GM23248 (cell line): ENCODE measurements around the gene ZNF574. TPM values are rescaled to one million over a fixed set of nuclear protein-coding genes. Genes with fewer than 3 reads are reported as not detected.

Experiments
- DNase-seq: peaks from one replicate; pipeline ENCODE4 v3.0.0-alpha.2; 2015
- H2AFZ ChIP-seq: fragments of 200-600 bp; sonication (generic); 2 replicates; pipeline ENCODE4 v1.6.1; 2016; ENCODE audit warnings: antibody characterized with exemption
- H3F3A ChIP-seq: fragments of 200-600 bp; sonication (generic); 2 replicates; pipeline ENCODE4 v1.6.1; 2016; ENCODE audit warnings: mild to moderate bottlenecking, antibody characterized with exemption, mixed run types; ENCODE audit not compliant: insufficient read depth
- H3K27ac ChIP-seq: fragments of 200-600 bp; sonication (generic); 2 replicates; pipeline ENCODE4 v1.5.1; 2016; ENCODE audit warnings: mild to moderate bottlenecking
- H3K27me3 ChIP-seq: fragments of 200-600 bp; sonication (generic); replicated peaks from 2 replicates; pipeline ENCODE4 v1.6.1; 2016; ENCODE audit warnings: mild to moderate bottlenecking; ENCODE audit not compliant: insufficient read depth
- H3K36me3 ChIP-seq: fragments of 200-600 bp; sonication (generic); 2 replicates; pipeline ENCODE4 v1.6.1; 2016; ENCODE audit warnings: low read depth, mild to moderate bottlenecking
- H3K4me1 ChIP-seq: fragments of 200-600 bp; sonication (generic); 2 replicates; pipeline ENCODE4 v1.6.1; 2016; ENCODE audit warnings: mild to moderate bottlenecking; ENCODE audit not compliant: insufficient read depth
- H3K4me2 ChIP-seq: fragments of 200-600 bp; sonication (generic); one replicate; pipeline ENCODE4 v1.6.1; 2016; ENCODE audit warnings: mild to moderate bottlenecking; ENCODE audit not compliant: unreplicated experiment
- H3K4me3 ChIP-seq: fragments of 200-600 bp; sonication (generic); 2 replicates; pipeline ENCODE4 v1.5.1; 2016; ENCODE audit warnings: mild to moderate bottlenecking
- H3K79me2 ChIP-seq: fragments of 200-600 bp; sonication (generic); 2 replicates; pipeline ENCODE4 v1.6.1; 2016; ENCODE audit warnings: mild to moderate bottlenecking; ENCODE audit not compliant: insufficient read depth
- H3K9ac ChIP-seq: fragments of 200-600 bp; sonication (generic); 2 replicates; pipeline ENCODE4 v1.6.1; 2016; ENCODE audit warnings: mild to moderate bottlenecking
- H3K9me2 ChIP-seq: fragments of 200-600 bp; sonication (generic); 2 replicates; pipeline ENCODE4 v1.6.1; 2016; ENCODE audit warnings: mixed run types, mild to moderate bottlenecking, moderate library complexity; ENCODE audit not compliant: insufficient read depth
- H3K9me3 ChIP-seq: fragments of 200-600 bp; sonication (generic); one replicate; pipeline ENCODE4 v1.6.1; 2017; ENCODE audit warnings: low read depth
- H4K20me1 ChIP-seq: fragments of 200-600 bp; sonication (generic); 2 replicates; pipeline ENCODE4 v1.6.0; 2016; ENCODE audit not compliant: insufficient read depth
- EZH2 ChIP-seq: fragments of 200-600 bp; sonication (generic); IDR thresholded peaks from 2 replicates; pipeline ENCODE4 v1.6.1; 2018; ENCODE audit warnings: antibody characterized with exemption, mild to moderate bottlenecking; ENCODE audit not compliant: insufficient read depth, poor library complexity, severe bottlenecking
- EZH2phosphoT487 ChIP-seq: fragments of 200-600 bp; sonication (generic); IDR thresholded peaks from 2 replicates; pipeline ENCODE4 v1.6.1; 2018; ENCODE audit warnings: antibody characterized with exemption, moderate library complexity, mild to moderate bottlenecking, low read depth; ENCODE audit not compliant: insufficient read depth
- WGBS, 2 experiments: methylation state at CpG; one replicate each; pipeline ENCODE4 v1.1.6; 2015 to 2017; ENCODE audit warnings: low lambda C conversion rate in 2 of 2, low coverage in 1 of 2; ENCODE audit errors: missing lambda C conversion rate in 2 of 2; 5-methylcytosine and 5-hydroxymethylcytosine counted together
- in situ Hi-C: fragments of 300-500 bp; cut with MboI; formaldehyde crosslinking; loops from 2 replicates; pipeline ENCODE4 v1.15.0; 2020
- polyA plus RNA-seq: library from polyadenylated mRNA; unstranded; fragments of >200 nt; fragmentation: Nextera tagmentation; extraction: Ambion mirVana; gene quantifications from 2 replicates; pipeline ENCODE4 v1.2.1, GENCODE V29; 2016
- total RNA-seq: library from RNA; depleted of rRNA; stranded (reverse); fragments of >200 nt; shearing (Covaris generic); gene quantifications from 2 replicates; pipeline ENCODE4 v1.2.3, GENCODE V29; 2014

Gene ZNF574
- total and polyA plus RNA-seq, 2 experiments from 2014 or later: 14.8 to 19.5 TPM

GRCh38 chr19:42052241-42052863, 23.6 kb upstream of the ZNF574 start:
- DNase-seq: no peak
- in situ Hi-C loops: no loop called here
- Histone ChIP-seq H3F3A (no peaks in the 10 kb centered on the region), H3K4me2 (no peak overlapping the region), H3K4me1 (no peaks in the 10 kb centered on the region), H3K9me2 (no peaks in the 10 kb centered on the region), H4K20me1 (no peaks in the 10 kb centered on the region), H3K9me3 (no peaks in the 10 kb centered on the region), H2AFZ (no peak overlapping the region), H3K9ac (no peak overlapping the region), H3K27ac (no peak overlapping the region), H3K27me3 (peaks cover 3% of the 10 kb centered on the region; the same call in 1 of the 2 replicates), H3K79me2 (no peaks in the 10 kb centered on the region), H3K4me3 (no peak overlapping the region), H3K36me3 (no peaks in the 10 kb centered on the region)
- 59 to 64% methylated on average over 10 of the region's 10 CpGs for WGBS, 2 experiments
- TF ChIP-seq EZH2phosphoT487 (no peak), EZH2 (no peak)

GRCh38 chr19:42053037-42053935, 22.7 kb upstream of the ZNF574 start:
- Histone ChIP-seq H2AFZ (no peak overlapping the region), H4K20me1 (no peaks in the 10 kb centered on the region), H3K9me2 (no peaks in the 10 kb centered on the region), H3F3A (no peaks in the 10 kb centered on the region), H3K27ac (no peak overlapping the region), H3K79me2 (no peaks in the 10 kb centered on the region), H3K4me3 (no peak overlapping the region), H3K4me1 (no peaks in the 10 kb centered on the region), H3K4me2 (no peak overlapping the region), H3K36me3 (no peaks in the 10 kb centered on the region), H3K9me3 (no peaks in the 10 kb centered on the region), H3K27me3 (peaks cover 3% of the 10 kb centered on the region; the same call in 1 of the 2 replicates), H3K9ac (no peak overlapping the region)
- 72 to 81% methylated on average over 13 to 17 of the region's 17 CpGs for WGBS, 2 experiments
- TF ChIP-seq EZH2: no peak
- no peak for TF ChIP-seq EZH2phosphoT487
- no peak for DNase-seq
- in situ Hi-C loops: no loop called here

DNA sequence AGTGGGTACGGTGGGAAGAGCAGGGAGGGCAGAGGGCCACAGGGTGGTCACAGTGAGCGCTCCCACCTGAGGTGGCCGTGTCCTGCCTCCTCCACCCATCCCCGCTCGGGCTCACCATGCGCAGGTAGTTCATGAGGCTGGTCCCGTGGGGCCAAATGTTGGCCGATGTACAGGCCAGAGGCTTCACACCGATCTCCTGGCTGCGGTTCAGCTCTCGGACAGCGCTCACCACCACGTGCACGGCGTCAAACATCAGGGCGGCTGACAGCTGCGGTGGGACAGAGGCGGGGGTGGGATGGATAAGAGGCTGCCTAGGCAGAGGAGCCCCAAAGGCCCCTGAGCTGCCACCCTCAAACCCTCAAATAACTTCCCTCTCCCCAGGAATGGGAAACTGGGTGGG, 21.8 kb upstream of the ZNF574 start:
- no peaks in the 10 kb centered on the region for H3K9me2 ChIP-seq
- H3K9me3 ChIP-seq: no peaks in the 10 kb centered on the region
- H3K79me2 ChIP-seq: no peaks in the 10 kb centered on the region
- no peak for DNase-seq
- no peak overlapping the region for H2AFZ ChIP-seq
- WGBS, 2 experiments: 82 to 88% methylated on average over 15 to 17 of the region's 18 CpGs
- H3K27ac ChIP-seq: no peak overlapping the region
- in situ Hi-C loops: no loop called here
- 0 out of 2 replicates have a peak, but pooled peaks cover 2% of the 10 kb centered on the region for H3K27me3 ChIP-seq
- no peak overlapping the region for H3K4me2 ChIP-seq
- no peaks in the 10 kb centered on the region for H3K4me1 ChIP-seq
- no peak overlapping the region for H3K4me3 ChIP-seq
- no peaks in the 10 kb centered on the region for H4K20me1 ChIP-seq
- no peaks in the 10 kb centered on the region for H3K36me3 ChIP-seq
- no peak overlapping the region for H3K9ac ChIP-seq
- H3F3A ChIP-seq: no peaks in the 10 kb centered on the region
- TF ChIP-seq EZH2phosphoT487 (no peak), EZH2 (no peak)

DNA sequence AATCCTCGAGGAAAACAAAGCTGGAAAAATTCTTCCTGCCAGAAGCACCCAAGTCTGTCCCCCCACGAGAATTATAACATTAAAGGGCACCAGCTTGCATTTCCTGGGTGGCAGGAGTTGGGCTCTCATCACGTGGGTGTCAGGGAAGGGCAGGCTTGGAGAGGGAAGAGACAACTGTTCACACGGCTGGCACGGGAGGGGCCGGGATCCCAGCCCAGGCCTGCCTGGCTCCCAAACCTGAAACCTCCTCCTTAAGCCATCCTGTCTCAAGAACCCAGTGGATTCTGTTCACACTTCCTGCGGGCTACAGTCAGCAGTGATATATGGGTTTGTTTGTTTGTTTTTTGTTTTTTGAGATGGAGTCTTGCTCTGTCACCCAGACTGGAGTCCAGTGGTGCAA, 18.1 kb upstream of the ZNF574 start:
- H2AFZ ChIP-seq: no peak overlapping the region
- H3K9me2 ChIP-seq: no peaks in the 10 kb centered on the region
- H4K20me1 ChIP-seq: no peaks in the 10 kb centered on the region
- no peaks in the 10 kb centered on the region for H3F3A ChIP-seq
- no peak overlapping the region for H3K4me3 ChIP-seq
- no peaks in the 10 kb centered on the region for H3K36me3 ChIP-seq
- no peaks in the 10 kb centered on the region for H3K4me1 ChIP-seq
- no peak overlapping the region for H3K9ac ChIP-seq
- no peak overlapping the region for H3K27ac ChIP-seq
- H3K79me2 ChIP-seq: no peaks in the 10 kb centered on the region
- no peaks in the 10 kb centered on the region for H3K9me3 ChIP-seq
- no peaks in the 10 kb centered on the region for H3K27me3 ChIP-seq
- in situ Hi-C loops: no loop called here
- WGBS, 2 experiments: 51 to 56% methylated on average over 7 of the region's 7 CpGs
- TF ChIP-seq EZH2phosphoT487 (no peak), EZH2 (no peak)
- H3K4me2 ChIP-seq: no peak overlapping the region
- no peak for DNase-seq
